IPS-18c (cell line): ENCODE results near the gene ACTR2.

Experiments
- H3K4me3 ChIP-seq: 2 replicates; pipeline ENCODE4 v1.7.0; 2013; ENCODE audit warnings: low read depth, mild to moderate bottlenecking, low read length, moderate library complexity; ENCODE audit not compliant: insufficient read depth
- H3K9me3 ChIP-seq: one replicate; pipeline ENCODE4 v1.6.1; 2013; ENCODE audit warnings: mild to moderate bottlenecking, low read length, moderate library complexity; ENCODE audit not compliant: control insufficient read depth, insufficient read depth

The ACTR2 gene

GRCh38 chr2:65319072-65319673, 91.5 kb downstream of the ACTR2 start:
- no peaks in the 10 kb centered on the region for H3K9me3 ChIP-seq
- no peak overlapping the region for H3K4me3 ChIP-seq

- H3K4me3 ChIP-seq, result no peak overlapping the region
- no peaks in the 10 kb centered on the region for H3K9me3 ChIP-seq
These were observed 92.0 kb downstream of the ACTR2 start for GRCh38 chr2:65319674-65320041.

DNA sequence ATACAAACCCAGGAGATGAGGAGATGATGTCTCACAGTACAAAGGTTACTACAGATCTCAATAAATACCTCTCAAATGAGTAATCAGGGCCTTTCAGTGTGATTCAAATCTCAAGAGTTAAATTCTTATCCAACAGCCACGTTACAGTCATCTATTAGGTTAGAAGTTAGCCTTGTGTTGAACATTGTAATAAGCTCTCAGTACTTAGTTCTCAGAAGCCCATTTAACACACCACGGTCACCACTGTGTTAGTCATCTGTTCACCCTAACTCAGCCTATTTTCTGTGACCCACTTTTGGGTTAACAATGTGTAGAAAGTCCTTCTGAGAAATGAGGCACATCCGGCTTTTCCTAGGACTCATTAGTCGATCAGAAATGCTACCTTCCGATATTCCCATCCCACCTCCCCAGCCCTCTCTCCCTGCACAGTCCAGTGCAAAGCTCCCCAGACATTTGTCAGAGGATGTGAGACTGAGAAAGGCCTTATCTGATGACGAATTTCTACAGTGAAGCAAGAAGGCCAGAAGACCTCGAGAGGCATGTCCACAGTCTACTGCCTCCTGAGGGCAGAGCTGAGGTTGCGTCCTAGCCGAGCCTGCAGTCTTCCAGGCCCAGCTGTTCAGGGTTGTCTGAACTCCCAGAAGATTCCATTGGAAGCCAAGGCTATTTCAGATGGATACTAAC, 92.6 kb downstream of the ACTR2 start:
- H3K9me3 ChIP-seq, result no peaks in the 10 kb centered on the region
- H3K4me3 ChIP-seq, result no peak overlapping the region
